Stimulated activated CD8-positive, alpha-beta memory T cell treated with anti-CD3 and anti-CD28 coated beads, Interleukin-15, amount 100 ng/mL, for 4 hours (primary cell): ENCODE results near the gene CERKL.

Experiments used
- DNase-seq, 2 donors: peaks; one replicate each; pipeline ENCODE4 v3.0.0-alpha.2; 2020; ENCODE audit warnings: low read depth in 2 of 2

Gene CERKL

DNA sequence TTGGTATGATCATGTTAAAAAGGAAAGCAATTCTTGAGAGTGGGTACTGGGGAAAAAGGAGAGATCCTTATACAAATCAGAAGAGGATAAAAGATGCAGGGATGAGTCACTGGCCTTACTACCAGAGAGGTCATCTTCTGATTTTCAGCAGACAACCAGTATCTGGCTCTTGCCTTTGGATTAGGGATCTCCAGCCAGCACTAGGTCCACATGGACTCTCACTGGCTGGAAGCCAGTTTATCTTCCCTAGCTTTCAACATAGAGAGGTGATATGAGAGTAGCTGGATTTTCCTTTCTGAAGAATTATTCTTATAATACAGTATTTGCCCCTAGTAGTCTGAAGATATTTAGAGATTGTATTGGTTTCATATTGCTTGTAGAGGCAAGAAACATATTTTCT, 30.2 kb downstream of the CERKL start:
- no peak for DNase-seq

DNA sequence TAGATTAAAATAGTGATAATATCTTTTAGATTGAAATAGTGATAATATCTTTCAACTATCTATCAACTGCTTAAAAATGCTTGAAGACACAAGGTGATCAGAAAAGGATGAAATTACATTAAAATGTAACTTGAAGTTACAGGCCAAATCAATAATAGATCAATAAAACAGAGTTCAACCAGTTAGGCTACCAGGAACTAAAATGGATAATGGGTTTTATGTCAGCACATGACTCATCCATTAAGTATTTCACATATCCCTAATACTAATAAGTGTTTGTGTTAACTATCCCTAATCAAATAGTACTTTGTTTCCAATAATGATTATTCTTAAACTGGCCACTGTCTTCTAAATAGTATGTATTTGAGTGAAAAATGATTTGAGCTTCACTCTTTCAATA, 33.7 kb downstream of the CERKL start:
- no peak for DNase-seq

DNA sequence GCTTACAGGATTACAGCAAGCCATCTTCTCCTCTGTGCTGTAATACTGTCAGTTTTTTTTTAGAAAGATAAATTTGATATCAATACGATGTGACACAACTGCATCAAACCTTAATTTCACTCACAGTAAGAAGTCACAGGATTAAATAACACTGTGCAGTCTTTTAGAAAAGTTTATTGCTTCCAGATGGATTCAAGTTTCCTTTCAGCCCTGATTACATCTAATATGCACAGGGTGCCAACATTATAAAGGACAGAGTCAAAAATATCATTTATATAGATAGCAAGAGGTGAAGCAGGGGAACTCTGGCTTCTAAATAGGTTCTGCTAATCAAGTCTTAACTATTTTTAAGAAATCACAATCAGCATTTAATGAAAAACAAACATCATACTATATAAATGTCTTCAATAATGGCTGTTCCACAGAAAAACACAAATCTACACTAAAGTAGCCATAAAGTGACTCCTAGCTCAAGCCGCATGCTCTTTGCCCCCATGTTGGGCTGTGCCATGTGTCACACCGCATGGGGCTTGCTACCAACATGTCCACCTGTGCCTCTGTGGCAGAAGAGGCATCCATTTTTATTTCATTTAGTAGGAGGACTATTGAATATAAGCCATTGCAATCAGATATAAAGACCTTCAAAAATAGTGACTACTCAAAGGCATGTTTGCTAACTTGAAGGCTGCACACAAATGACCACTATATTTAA, 35.0 kb downstream of the CERKL start:
- DNase-seq = no peak

DNA sequence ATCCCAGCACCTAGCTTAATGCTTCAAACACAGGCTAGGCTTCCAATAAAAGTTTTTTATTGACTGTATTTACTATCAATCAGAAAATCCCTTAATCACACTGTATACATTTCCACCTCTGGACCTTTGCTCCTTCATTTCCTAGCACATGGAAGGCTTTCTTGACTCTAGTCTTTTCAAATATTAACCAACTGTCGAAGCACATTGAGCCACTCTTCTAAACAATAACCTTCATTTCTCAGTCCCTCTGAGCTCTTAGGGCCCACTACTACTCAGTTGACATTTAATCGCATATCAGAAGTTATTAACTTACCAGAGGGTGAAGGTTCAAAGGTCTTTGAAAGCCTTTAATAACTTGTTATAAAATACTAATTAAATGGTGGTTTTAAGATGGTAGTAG, 37.4 kb downstream of the CERKL start:
- no peak for DNase-seq

DNA sequence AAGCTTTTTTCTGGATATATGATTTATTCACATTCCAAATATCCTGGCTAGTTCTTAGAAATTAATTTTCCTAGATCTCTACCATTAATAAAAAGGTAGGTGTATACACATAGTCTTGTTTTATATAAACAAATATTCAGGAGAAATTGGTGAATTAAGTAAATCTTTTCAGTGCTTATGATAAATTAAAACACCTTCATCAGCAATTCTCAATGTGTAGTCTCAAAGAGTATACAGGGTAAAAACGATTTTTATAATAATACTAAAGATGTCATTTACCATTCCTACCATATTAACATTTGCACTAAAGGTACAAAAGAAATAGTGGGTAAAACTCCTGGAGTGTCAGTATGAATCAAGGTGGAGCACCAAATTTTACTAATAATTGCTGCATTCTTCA, 40.2 kb downstream of the CERKL start:
- no peak for DNase-seq

DNA sequence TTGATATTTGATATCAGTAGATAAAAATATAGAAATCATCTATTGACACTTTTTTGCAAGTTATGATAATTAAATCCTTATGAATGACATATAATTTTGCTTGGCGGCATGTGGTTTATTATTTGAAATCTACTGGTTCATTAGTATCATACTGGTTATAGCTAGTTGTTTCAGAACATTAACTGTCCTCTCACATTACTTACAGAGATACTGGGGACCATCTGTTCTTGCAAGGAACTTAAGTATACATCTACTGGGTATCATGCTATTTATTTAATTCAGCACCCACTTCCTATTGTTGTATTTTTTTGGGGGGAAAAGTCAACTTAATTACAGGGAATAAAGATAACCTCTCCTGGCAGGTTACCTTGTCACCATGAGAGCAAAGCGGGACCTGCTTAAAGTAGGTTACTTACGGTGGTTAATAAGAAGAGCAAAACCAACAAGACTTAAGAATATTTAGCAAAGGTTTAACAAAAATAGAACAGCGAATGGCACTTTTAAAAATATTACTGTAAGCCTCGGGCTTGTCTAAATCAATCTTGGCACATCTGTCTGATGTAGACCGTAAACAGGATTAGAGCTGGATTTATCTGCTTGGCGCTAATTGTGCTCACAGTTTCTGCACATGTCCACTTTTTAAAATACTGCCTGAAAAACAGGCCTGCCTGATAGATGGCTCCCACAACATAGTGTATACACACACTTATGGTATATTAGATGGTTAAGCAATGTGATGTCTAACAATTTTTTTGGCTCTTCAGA, 41.8 kb downstream of the CERKL start:
- no peak for DNase-seq

DNA sequence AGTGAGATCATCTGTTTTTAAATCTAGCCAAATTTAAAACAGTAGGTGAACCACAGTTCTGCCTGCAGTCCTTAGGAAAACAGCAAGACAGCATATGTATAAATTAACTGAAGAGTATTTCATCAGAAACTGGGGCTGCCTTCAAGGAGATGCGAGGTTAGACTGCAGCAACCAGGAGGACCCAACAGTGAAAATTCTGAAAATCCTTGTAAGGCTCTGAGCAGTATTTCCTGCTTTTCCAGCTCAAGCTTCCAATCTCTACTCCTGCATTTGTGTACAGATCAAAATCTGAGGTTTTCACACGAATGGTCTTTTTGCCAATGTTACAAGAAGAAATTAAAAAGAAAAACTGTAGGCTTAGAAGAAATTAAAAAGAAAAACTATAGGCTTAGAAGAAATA, 43.7 kb downstream of the CERKL start:
- no peak for DNase-seq

DNA sequence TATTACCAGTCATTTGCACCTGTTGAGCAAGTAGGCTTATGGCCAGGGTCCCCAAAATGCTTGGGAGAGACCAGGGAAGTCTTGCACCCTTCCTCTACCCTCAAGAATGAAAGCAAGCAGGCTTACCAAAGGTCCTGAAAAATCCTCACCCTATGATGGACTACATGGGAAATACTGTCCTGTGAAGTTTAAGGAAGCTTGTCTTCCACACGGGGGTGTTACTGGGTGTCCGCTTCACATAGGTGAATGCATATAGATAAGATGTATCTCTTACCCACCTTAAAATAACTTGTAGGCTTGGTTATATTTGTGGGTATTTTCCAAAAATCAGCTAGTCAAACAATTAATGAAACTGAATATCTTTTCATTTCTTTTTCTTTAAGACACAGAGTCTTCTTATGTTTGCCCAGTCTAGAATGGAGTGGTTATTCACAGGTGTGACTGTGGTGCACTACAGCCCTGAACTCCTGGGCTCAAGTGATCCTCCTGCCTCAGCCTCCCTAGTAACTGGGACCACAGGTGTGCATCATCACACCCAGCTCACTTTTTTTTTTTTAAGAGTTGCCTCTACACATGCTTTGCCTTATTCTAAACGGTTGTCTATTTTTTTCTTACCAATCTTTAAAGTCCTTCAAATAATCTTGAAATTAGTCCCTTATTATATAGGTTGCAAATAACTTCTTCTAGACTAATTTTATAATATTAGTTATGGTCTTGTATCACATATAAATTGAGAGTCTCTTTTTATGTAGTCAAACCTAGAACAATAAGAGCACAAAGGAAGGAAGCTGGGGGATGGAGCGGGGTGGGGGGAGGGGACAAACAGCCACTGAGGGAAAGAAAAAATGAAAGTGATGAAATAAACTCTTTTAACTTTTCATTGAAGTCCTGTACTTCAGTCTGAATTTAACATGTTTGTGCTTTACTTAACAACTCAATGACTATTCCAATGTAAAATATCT, 49.0 kb downstream of the CERKL start:
- DNase-seq = no peak

DNA sequence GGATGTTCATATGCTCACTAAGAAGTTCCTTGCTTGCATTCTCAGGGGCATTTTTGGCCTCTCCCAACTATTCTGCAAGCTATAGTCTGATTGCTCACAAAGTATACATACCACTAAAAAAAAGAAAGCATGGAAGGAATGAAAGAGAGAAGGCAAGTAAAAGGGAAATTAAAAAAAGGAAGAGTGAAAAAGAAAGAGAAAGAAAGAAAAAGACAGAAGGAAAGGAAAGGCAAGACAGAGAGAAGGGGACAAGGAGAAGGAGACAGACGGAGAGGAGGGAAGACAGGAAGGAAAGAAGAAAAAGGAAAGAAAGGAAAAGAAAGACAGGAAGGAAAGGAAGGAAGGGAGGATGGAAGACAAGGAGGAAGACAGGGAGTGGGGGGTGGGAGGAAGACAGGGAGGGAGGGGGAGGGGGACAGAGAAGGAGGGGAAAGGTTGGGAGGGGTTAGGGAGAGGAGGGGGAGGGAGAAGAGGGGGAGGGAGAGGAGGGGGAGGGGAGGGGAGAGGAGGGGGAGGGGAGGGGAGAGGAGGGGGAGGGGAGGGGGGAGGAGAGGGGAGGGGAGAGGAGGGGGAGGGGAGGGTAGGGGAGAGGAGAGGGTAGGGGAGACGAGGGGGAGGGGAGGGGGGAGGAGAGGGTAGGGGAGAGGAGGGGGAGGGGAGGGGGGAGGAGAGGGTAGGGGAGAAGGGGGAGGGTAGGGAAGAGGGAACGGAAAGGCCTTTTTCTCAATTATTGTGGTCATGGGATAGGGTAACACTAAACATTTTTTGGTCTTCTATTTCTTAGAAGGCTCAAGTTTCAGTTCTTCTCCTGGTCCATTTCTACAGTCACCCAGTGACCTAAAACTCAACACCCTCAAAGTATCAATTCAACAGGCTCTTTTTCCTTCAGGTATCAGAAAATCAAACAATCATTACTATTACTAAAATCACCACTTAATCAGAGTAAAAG, 50.7 kb downstream of the CERKL start:
- DNase-seq = no peak

DNA sequence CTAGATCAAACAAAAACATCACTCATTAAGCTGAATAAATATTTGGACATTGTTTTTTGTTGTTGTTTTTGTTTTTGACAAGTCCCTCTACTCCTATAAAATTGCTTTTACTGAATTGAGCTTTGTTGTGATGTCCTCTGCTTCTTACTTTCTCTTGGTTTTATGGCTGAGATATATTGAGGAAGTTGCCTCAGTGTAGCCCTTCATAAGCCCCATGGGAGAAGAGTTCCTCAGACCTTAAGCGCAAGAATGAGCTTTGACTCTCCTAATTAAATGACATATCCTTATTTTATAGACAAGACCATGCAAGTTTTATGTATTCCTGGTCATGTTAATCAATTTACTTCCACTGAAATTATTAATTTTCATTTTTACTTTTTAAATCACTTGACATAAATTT, 54.9 kb downstream of the CERKL start:
- DNase-seq = no peak

DNA sequence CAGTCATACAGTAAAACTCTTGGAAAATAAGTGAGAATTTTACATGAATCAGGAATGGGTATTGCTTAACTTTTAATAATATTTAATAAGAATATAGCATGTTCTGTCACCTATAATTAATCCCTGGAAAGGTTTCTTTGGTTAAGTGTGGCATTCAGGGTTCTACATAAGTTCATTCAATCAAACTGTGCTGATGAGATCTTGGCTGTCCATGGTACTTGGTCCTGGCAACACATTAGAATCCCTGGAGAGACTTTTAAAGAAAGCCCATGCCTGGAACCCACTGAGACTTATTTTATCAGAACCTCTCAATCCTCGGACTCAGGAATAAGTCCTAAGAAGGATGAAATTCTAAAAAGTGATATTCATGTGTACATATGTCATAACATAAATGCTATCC, 60.3 kb downstream of the CERKL start:
- no peak for DNase-seq

DNA sequence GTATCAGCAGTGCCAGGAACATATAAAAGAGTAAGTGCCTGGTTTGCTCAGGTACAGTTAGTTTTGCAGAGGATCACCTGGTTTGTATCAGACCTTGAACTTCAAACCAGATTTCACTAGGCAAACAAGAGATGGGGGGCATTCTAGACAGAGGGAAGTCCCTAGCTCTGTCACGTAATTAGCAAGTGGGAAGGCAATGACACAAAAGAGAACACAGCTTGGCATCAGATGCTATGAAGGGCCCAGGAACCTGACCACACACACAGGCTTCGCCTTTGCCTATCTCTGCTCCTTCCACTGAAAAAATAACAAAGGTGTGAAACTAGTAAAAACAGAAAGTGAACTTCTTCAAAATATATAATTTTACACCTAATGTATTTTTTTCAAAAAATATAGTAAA, 62.6 kb downstream of the CERKL start:
- DNase-seq = no peak

DNA sequence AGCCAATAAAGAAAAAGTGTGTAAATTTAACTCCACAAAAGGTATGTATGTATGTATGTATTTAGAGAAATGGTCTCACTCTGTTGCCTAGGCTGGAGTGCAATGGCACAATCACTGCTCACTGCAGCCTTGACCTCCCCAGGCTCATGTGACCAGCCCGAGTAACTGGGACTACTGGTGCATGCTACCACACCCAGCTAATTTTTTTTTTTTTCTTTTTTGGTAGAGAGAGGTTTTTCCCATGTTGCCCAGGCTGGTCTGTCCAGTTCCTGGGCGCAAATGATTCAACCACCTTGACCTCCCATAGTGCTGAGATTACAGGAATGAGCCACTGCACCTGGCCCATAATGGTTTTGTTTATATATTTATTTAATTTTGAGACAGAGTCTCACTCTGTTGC, 67.1 kb downstream of the CERKL start:
- no peak for DNase-seq

DNA sequence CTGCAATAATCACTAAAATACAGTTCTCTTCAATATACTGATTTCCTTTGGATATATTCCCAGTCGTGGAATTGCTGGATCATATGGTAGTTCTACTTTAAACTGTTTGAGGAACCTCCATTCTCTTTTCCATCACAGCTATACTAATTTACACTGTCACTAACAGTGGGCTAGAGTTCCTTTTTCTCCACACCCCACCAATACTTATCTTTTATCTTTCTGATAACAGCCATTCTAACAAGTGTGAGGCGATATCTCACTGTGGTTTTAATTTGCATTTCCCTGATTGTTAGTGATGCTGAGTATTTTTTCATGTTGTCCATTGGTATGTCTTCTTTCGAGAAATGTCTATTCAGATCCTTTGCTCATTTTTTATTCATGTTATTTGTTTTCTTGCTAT, 68.4 kb downstream of the CERKL start:
- DNase-seq = no peak

DNA sequence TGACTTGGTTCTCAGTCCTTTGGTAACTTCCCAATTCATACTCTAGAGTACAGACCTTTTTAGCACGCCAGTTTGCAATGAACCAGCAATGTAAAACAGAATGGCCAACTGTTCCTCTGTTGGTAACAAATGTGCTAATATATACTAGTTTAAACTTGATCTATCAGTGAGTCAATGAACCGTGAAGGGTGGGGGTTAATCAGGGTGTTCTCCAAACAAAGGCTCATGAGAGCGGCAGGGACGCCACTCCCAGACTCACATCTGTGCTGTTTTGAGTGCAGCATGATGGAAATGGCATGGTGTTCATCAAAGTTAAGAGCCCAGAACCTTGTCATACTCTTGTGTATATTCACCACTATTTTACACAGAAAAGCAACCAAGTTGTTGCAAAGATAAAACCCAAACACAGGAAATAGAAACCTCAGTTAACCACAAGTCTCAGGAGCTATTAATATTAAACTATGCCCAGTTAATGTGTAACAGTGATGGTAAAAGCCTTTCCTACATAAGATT, 70.3 kb downstream of the CERKL start:
- no peak for DNase-seq

DNA sequence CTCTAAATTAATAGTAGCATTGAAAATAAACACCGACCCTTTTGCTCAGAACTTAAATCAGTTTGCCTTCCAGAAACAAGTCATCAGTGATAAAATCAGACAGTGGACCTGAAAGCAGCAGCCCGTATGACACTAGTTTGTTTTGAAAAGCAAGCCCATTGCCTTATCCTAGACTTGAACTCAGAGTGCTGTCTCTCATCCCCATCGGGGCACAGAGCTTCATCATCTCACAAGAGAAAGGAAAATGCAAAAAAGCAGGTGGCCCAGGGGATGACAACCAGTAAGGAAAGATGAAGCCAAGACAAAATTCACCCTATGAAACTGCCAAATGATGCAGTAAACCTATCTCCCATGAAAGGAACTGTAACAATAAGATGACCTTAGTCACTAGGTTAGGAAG, 71.2 kb downstream of the CERKL start:
- DNase-seq = no peak

DNA sequence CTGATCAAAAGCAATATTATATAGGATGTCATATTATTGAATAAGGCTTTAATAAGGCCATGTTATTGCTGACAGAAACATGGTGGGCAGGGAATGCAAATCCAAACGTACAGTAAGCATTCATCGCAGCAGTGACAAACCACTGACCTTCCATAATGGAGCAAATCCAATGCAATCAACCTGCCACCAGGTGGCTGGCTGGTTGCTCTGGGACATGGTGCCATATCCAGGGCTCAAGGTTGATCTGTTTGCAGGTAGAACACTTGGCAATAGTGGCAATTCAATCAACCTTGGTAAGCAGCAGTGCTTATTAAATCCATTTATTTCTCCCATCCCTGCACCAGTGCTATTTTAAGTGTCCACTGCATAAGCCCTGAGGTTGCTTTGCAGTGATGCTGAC, 75.4 kb downstream of the CERKL start:
- DNase-seq = no peak

DNA sequence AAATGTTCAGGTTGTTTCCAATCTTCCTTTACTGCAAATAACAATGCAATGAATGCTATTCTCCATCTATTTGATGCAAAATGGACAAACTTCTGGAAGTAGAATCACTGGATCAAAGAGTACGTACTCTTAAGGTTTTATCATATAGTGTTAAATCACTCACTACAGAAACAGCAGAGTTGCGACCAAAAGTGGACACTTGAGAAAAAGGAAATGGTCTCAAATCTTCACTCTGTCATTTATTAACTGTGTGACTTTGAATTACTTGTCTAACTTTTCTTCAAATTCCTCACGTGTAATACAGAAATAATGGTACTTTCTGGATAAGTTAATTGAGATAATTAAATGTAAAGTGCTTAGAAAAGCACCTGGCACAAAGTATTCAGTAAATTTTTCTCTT, 78.1 kb downstream of the CERKL start:
- DNase-seq = no peak

DNA sequence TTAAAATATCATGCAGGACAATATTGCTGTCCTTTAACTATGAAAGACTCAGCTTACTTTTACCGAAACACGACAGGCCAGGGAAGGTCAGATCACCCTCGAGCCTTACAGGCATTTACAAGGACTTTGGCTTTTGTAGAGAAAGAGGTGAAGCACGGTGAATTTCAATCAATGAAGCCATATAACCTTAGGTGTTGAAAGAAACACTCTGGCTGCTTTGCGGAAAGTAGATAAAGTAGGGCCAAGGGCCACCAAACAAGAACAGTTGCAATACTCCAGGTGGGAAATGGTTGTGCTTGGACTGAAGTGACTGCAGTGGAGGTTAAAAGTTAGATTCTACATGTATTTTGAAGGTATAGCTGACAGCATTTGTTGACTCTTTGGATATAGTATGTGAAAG, 80.5 kb downstream of the CERKL start:
- no peak for DNase-seq

DNA sequence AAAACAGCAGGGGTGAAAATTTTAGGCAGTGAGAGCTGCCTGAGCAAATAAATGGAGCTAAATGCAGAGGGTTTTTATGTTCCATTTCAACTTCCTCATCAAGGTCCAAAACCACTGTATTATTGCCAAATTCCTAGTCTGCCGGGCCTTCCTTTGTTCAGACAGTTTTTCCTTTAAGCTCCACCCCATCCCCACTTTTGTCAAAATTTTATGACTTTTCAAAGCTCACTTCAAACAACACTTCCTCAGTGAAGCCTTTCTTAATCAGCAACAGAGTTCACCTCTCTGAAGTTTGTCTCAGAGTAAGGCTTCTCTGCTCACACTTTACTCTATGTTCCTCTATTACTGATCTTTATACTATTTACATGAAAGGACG, 81.3 kb downstream of the CERKL start:
- no peak for DNase-seq

DNA sequence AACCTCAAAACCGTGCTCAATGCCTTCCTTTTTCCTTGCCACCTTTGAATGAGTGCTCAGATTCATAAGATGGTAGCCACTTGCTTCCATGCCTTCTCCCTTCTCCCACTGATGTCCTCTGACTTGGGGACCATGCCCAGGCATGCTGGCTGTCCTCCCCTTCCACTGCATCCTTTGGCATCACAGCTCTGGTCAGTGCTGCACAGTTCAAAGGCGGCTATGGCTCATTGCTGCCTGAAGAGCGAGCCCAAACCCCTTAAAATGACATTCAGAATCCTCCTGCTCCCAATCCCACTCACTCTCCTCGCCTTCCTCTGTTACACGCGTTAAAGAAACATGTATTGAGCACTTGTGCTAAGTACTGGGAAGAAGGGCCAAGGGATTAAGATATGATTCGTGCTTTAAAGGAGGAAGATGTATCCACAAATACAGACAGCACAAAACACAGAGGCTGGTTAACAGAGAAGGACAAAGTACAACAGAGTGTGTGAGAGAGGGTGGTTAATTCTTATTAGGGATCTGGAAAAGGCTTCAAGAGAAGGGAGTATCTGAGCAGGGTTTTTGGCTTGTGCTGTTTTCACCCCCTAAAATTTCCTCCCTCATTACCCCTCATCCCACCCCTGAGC, 81.8 kb downstream of the CERKL start:
- DNase-seq = no peak
